Loucy (cell line): ENCODE data around the gene GOLIM4.

ENCODE experiments used
- H2AFZ ChIP-seq: fragments of 200-600 bp; sonication (generic); 2 replicates; pipeline ENCODE4 v1.6.0; 2016; ENCODE audit warnings: antibody characterized with exemption, mild to moderate bottlenecking, low read length, moderate library complexity
- H3F3A ChIP-seq: fragments of 200-600 bp; 2 replicates; pipeline ENCODE4 v1.6.0; 2016; ENCODE audit warnings: antibody characterized with exemption, low read depth, mild to moderate bottlenecking
- H3K27me3 ChIP-seq: fragments of 200-600 bp; sonication (generic); 2 replicates; pipeline ENCODE4 v1.6.1; 2014; ENCODE audit warnings: low read length, mild to moderate bottlenecking; ENCODE audit not compliant: insufficient read depth, poor library complexity, severe bottlenecking
- H3K36me3 ChIP-seq: fragments of 200-600 bp; sonication (generic); 2 replicates; pipeline ENCODE4 v1.6.1; 2016; ENCODE audit warnings: low read length; ENCODE audit not compliant: insufficient read depth
- H3K4me1 ChIP-seq: fragments of 200-600 bp; sonication (generic); 2 replicates; pipeline ENCODE4 v1.5.1; 2014; ENCODE audit warnings: low read length, mild to moderate bottlenecking; ENCODE audit not compliant: insufficient read depth, poor library complexity, severe bottlenecking
- H3K4me2 ChIP-seq: fragments of 200-600 bp; sonication (generic); 2 replicates; pipeline ENCODE4 v1.6.0; 2014; ENCODE audit warnings: antibody characterized with exemption, low read length, low read depth, mild to moderate bottlenecking; ENCODE audit not compliant: poor library complexity, severe bottlenecking
- H3K4me3 ChIP-seq: fragments of 200-600 bp; sonication (generic); 2 replicates; pipeline ENCODE4 v1.5.1; 2014; ENCODE audit warnings: low read length, mild to moderate bottlenecking, mixed read lengths; ENCODE audit not compliant: poor library complexity, severe bottlenecking
- H3K79me2 ChIP-seq: fragments of 200-600 bp; sonication (generic); 2 replicates; pipeline ENCODE4 v1.6.1; 2014; ENCODE audit warnings: low read length; ENCODE audit not compliant: insufficient read depth
- H3K9ac ChIP-seq: fragments of 200-600 bp; sonication (generic); 2 replicates; pipeline ENCODE4 v1.6.0; 2014; ENCODE audit warnings: mild to moderate bottlenecking, low read depth, low read length, moderate library complexity; ENCODE audit not compliant: poor library complexity, severe bottlenecking
- H3K9me2 ChIP-seq: fragments of 200-600 bp; sonication (generic); replicated peaks from 2 replicates; pipeline ENCODE4 v1.6.1; 2016; ENCODE audit warnings: low read depth, low read length, mixed read lengths
- H3K9me3 ChIP-seq: fragments of 200-600 bp; sonication (generic); 2 replicates; pipeline ENCODE4 v1.6.1; 2014; ENCODE audit warnings: mild to moderate bottlenecking, antibody characterized with exemption, low read length, low read depth; ENCODE audit not compliant: insufficient read depth
- H4K20me1 ChIP-seq: fragments of 200-600 bp; sonication (generic); 2 replicates; pipeline ENCODE4 v1.6.0; 2014; ENCODE audit warnings: antibody characterized with exemption, low read length, mild to moderate bottlenecking; ENCODE audit not compliant: insufficient read depth, poor library complexity, severe bottlenecking
- CTCF ChIP-seq: fragments of 200-600 bp; sonication (generic); conservative IDR thresholded peaks from 2 replicates; pipeline ENCODE4 v1.5.1; 2014; ENCODE audit warnings: mild to moderate bottlenecking, antibody characterized with exemption, low read length
- EZH2phosphoT487 ChIP-seq: fragments of 200-600 bp; IDR thresholded peaks from 2 replicates; pipeline ENCODE4 v1.6.1; 2018; ENCODE audit warnings: antibody characterized with exemption, mild to moderate bottlenecking, moderate library complexity, borderline replicate concordance

Gene GOLIM4

DNA sequence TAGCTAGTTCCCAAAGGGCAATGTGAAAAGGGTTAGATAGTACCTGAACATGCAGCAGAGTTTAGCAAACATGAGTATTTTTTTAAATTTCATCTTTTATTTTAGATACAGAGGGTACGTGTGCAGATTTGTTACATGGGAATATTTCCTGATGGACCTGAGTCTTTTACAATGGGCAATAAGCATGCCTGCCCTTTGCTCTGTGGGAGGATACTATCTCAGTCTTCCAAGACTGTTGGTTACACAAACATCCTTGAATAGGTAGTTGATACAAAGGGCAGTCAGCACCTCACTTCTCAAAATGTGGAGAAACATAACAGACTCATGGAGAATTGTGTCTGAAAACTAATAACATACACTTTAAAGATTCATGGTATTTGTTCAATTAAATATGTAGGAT is 103.3 kb downstream of the GOLIM4 start:
- Histone ChIP-seq H3K27me3 (no peaks in the 10 kb centered on the region), H4K20me1 (no peaks in the 10 kb centered on the region), H3K4me2 (no peak overlapping the region), H2AFZ (no peak overlapping the region), H3K79me2 (no peaks in the 10 kb centered on the region), H3K4me3 (no peak overlapping the region), H3K4me1 (peaks cover 13% of the 10 kb centered on the region), H3K36me3 (no peaks in the 10 kb centered on the region), H3K9me3 (no peaks in the 10 kb centered on the region), H3F3A (no peaks in the 10 kb centered on the region), H3K9me2 (no peaks in the 10 kb centered on the region), H3K9ac (no peak overlapping the region)
- no peak for TF ChIP-seq CTCF
- TF ChIP-seq EZH2phosphoT487 = no peak

DNA sequence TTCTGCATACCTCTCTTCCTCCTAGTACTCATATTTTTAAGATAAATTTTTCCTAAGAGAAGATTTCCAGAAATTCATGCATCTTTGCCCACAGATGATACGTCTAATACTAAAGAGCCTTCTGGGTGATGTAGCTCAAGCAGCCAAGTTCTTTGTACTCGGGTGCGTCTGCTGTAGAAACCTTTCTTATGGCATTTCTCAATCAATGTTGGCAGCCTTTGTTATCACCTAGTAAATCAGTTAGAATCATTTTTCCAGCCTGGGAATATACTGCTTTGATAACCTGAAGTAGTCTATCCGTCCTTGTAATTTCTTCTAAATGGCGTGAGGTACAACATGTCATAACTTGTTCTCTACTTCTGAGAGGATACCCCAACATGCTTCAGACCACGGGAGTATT is 104.5 kb downstream of the GOLIM4 start:
- Histone ChIP-seq H3K4me2 (no peak overlapping the region), H3K9ac (no peak overlapping the region), H3K9me3 (no peaks in the 10 kb centered on the region; the same call in 1 of the 2 replicates), H3F3A (no peaks in the 10 kb centered on the region), H3K4me1 (peaks cover 9% of the 10 kb centered on the region), H4K20me1 (no peaks in the 10 kb centered on the region), H2AFZ (no peak overlapping the region), H3K79me2 (no peaks in the 10 kb centered on the region), H3K4me3 (no peak overlapping the region), H3K36me3 (no peaks in the 10 kb centered on the region), H3K9me2 (no peaks in the 10 kb centered on the region), H3K27me3 (no peaks in the 10 kb centered on the region)
- TF ChIP-seq CTCF (no peak), EZH2phosphoT487 (no peak)

- Histone ChIP-seq H3K79me2 (no peaks in the 10 kb centered on the region), H2AFZ (no peak overlapping the region), H3K9me3 (no peaks in the 10 kb centered on the region; the same call in 1 of the 2 replicates), H3K27me3 (no peaks in the 10 kb centered on the region), H3K4me2 (no peak overlapping the region), H4K20me1 (no peaks in the 10 kb centered on the region), H3F3A (no peaks in the 10 kb centered on the region), H3K9me2 (no peaks in the 10 kb centered on the region), H3K4me3 (no peak overlapping the region), H3K4me1 (peaks cover 8% of the 10 kb centered on the region), H3K36me3 (no peaks in the 10 kb centered on the region), H3K9ac (no peak overlapping the region)
- TF ChIP-seq CTCF (no peak), EZH2phosphoT487 (no peak)
Measured at GRCh38 chr3:167989999-167990398, 105.7 kb downstream of the GOLIM4 start.
